GM18858 (cell line): ENCODE data around the gene TAGLN.
"Not testable (repeated sequence)": the region's sequence is repeated elsewhere in the genome, so short reads cannot be mapped to it uniquely, and the experiment has no call there.

ENCODE experiments used
- ATAC-seq: cut with Tn5 transposase; IDR thresholded peaks from one replicate; pipeline ENCODE4 v1.9.1; 2021; ENCODE audit not compliant: unreplicated experiment

TAGLN gene

DNA sequence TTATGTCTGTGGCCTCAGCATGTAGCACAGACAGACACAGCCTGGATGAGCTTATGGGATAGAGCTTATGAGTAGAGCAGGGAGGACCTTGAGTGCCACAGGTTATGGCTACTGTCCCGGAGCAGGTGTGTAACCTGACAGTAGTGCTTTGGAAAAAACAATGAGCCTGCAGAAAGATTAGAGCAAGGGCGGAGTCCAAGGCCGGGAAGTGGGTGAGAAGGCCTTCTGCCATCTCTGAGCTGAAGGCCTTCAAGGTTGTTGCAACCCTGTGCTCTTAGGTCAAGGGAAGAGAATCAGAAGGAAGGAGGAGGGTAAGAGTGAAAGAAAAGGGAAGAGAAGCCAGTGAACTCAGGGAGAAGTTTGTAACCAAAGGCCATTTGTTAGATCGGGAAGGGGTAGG lies 3.9 kb upstream of the TAGLN start:
- ATAC-seq: no peak

DNA sequence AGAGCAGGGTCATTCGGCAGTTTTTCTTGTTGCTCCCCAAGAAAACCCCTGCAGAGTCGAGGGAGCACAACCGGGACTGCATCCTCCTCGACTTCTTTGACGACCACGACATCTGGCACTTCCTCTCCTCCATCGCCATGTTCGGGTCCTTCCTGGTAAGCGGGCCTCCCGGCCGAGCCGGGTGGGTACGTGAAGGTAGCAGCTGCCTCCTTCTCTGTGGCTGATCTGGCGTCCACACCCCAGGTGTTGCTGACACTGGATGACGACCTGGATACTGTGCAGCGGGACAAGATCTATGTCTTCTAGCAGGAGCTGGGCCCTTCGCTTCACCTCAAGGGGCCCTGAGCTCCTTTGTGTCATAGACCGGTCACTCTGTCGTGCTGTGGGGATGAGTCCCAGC lies 3.4 kb upstream of the TAGLN start:
- no peak for ATAC-seq

DNA sequence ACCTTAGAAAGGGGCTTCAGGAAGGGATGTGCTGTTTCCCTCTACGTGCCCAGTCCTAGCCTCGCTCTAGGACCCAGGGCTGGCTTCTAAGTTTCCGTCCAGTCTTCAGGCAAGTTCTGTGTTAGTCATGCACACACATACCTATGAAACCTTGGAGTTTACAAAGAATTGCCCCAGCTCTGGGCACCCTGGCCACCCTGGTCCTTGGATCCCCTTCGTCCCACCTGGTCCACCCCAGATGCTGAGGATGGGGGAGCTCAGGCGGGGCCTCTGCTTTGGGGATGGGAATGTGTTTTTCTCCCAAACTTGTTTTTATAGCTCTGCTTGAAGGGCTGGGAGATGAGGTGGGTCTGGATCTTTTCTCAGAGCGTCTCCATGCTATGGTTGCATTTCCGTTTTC lies 2.2 kb upstream of the TAGLN start:
- no peak for ATAC-seq

DNA sequence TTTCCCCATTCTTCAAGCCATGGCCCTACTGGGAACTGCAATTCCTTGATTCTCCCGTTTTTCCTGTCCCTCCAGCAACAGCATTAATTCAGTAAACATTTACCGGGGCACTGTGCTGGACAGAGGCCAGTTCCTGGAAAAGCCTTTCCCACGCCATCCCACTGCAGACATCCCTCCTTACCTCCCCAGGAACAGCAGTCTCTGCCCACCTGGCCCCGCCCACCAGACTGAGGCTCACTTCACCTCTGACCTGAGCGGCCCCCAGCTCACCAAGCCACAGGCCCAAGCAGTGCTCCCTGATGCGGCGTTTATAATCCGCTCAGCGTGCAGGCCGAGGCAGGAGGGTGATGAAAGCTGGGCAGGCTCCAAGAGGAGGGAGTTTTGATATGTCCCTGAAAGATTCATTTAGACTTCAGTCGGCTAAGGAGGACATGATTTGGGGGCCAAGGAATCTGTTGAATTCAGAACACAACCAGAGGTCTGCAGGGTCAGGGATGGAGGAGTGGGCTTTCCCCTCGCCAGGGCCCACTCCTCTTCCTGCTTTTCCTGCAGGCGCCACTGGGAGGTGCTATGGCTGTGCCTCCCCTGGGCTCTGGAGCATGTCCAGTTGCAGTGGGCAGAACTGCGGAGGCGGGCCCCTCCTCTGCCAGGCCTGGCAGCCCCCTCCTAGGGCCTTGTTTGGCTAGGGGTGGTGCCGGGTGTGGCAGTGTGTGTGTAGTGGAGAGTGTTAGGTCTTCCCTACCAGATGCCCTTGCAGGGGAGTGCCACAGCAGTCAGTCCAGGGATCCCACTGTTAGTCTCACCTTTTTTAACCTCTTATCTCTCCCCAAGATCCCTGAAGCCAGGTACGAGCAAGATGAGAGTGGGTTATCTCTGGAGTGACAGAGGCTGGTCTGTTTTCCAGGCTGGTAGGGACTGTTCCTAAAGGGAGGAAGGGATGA lies 1.4 kb upstream of the TAGLN start:
- ATAC-seq: no peak

DNA sequence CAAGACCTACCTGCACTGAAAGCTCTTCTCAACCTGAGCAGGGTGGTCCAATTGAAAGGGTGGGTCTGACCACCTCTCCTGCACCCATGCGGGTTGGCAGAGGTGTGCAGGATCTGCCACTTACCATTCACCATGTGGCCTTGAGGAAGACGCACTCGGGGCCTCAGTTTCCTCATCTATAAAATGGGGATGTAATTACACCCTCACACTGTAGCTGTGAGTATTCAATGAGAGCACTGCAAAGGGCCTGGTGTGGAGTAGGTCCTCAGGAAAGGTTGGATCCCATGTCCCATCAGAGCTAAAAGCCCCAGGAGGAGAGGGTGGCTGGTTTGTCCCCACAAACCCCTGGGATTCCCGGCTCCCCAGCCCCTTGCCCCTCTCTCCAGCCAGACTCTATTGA lies 557 bp upstream of the TAGLN start:
- no peak for ATAC-seq

DNA sequence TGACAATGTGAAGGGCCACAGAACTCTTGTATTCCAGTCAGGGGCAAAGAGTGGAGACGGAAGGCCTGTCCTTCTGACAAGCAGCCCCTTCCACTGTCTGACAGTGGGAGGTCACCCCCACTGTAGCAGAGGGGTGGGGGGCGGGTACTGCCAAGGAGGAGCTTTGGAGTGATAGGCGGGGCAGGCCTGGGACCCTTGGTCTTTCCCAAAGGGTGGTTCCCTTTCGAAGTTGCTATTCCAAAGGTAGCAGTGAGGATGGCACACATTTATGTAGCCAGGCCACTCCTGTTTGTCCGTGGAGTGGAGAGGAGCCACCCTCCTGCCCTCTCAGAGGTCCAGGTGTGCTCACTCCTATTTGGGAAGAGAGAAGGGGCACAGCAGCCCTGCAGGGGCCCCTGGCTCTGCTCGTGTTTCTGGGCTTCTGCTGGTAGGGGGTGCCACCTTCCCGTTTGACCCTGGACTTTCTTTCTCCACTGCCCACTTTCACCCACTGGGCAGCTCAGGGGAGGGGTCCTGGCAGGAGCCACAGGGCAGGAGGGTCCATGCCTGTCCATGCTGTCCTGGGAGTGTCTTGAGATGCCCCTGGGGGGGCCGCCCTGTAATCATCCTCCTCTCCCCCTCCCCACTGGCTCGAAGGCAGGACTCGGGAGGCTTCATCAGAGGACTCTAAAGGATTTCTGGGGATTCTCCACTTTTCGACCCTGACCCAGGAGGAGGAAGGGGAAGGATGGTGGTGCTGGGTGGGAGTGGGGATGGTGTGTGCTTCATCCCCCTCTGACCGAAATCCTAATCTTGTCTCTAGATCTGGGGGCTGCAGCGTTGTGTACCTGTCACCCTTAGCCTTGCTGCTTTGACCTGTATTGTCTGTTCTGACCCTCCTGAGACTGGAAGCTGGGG lies 994 bp downstream of the TAGLN start:
- no peak for ATAC-seq

DNA sequence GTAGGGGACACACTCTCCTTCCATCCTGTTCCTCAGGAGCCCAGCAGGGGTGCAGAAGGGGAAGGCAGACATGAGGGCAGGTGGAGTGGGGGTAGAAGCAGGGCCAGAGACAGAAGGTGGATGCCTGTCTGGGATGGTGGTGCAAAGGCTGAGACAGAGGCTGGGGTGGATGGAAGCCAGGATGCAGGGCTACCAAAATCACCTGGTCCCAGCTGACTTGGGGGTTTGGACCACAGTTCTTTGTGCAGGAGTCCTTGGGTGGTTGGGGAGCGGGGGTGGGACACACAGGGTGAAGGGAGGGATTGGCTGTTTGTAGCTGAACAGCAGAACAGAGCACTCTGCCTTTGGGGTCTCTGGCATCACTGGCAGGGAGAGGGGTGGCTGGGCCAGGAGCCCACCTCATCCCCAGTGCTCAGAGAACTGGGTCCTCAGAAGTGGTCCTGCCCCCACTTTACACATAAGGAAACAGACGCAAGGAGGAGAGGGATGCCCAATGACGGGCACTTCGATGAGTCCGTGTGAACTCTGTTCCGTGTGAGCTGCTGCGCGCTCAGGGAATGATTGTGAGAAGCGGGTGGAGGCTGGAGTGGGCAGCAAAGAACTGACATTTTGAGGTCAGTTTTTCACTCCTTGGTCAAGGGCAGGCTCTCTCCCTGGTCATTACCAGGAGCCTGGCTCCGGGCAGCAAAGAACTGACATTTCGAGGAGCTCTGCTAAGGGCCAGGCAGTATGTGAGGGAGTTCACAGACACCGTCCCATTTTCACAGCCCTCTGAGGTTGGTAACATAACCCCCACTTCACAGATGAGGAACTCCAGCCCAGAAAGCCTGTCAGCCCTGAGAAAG lies 1.9 kb downstream of the TAGLN start:
- no peak for ATAC-seq

DNA sequence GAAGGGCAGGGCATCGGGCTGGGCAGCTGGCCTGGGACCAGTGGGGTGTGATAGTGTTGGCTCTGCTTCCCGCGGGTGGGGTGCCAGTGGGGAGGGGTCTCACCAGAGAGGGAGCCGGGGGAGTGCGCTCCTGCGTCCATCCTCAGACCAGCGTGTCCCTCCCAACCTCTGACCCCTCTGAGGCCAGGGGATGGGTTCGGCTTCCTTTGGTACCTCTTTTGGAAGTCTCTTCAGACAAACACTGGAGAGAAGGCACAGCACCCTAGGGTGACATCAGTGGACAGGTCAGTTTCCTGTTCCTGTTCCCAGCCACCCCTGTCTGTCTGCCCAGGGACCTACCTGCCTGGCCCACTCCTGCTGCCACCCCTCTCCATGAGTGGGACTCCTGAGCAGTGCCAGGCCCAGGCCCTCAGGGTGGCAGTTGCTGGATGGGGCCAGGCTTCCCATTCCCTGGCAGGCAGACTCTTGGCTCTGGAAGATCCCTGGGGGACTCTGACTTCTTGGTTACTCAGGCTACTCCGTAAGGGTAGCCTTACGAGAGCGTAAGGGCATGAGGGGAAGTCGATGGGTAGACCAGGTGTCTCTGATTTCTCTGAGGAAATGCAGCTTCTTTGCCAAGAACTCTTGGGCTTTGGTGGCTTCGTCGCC lies 2.6 kb downstream of the TAGLN start:
- ATAC-seq: no peak

DNA sequence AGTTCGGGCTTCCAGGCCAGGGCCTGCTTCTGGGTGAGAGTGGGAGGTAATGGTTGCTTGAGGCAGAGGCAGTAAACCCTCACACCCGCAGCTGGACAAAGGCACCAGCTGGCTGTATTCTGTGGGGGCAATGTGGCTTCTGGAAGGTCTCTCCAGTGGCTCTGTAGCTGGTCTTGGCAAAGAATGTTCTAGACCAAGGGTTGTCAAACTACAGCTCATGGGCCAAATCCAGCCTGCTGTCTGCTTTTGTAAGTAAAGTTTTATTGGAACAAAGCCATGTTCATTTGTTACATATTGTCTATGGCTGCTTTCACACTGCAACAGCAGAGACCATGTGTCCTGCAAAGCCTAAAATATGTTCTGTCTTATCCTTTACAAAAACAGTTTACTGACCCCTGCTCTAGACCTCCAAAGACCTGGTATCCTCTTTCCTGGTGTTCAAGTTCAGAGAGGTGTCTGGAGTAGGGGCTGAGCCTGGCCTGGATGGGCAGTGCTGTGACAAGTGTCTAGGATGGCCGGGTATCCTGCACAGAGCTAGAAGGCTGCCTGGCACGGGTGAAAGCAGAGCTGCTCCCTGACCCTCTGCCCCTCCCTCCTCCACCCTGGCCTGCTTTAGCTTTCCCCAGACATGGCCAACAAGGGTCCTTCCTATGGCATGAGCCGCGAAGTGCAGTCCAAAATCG lies 3.4 kb downstream of the TAGLN start:
- ATAC-seq: no peak

DNA sequence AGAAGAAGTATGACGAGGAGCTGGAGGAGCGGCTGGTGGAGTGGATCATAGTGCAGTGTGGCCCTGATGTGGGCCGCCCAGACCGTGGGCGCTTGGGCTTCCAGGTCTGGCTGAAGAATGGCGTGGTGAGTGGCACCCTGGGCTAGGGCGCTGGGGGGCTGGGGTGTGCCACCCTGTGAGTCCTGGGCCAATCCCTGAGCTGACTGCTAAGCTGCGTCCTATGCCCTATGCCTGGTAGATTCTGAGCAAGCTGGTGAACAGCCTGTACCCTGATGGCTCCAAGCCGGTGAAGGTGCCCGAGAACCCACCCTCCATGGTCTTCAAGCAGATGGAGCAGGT lies 3.9 kb downstream of the TAGLN start:
- ATAC-seq: no peak

DNA sequence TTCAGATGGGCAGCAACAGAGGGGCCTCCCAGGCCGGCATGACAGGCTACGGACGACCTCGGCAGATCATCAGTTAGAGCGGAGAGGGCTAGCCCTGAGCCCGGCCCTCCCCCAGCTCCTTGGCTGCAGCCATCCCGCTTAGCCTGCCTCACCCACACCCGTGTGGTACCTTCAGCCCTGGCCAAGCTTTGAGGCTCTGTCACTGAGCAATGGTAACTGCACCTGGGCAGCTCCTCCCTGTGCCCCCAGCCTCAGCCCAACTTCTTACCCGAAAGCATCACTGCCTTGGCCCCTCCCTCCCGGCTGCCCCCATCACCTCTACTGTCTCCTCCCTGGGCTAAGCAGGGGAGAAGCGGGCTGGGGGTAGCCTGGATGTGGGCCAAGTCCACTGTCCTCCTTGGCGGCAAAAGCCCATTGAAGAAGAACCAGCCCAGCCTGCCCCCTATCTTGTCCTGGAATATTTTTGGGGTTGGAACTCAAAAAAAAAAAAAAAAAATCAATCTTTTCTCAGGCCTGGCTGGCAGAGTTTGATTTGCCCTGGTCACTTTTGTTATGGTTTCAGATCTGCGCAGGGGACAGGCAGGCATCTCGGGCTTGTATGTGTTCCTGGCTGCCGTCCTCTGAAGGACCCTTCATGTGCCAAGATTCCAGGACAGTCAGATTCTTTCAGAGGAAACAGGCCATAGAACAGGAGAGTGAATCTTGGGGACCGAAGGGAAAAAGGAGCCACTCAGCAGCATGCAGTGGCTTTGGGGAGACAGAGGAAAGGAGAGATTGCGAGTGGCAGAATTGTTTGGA lies 5.3 kb downstream of the TAGLN start:
- no peak for ATAC-seq

DNA sequence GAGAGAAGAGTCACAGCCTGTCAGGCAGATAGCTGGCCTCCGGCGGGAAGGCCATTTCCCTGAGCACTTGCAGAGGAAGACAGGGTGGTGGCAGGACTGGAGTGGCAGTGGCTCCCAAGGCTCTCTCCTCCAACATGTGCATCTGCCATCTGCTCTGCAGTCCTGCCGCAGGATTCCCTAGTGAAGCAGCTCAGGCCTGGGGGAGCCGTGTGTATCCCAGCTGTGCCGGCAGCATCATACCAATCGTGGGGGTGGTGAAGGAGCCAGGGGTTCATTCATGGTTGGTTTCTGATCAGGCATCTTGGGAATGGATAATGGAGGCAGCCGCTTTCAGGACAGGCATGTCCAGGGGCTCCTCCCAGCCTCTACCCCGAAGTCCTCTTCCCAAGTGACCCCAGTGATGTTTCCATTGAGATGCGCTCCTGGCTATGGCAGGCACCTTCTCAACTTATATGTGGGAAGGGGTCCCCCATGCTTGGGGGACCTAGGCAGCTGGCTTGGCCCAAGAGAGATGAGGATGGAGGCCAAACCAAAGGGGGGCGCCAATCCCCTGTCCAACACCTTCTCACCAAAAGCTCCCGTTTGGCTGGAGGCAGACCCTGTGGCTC lies 6.1 kb downstream of the TAGLN start:
- no peak for ATAC-seq

DNA sequence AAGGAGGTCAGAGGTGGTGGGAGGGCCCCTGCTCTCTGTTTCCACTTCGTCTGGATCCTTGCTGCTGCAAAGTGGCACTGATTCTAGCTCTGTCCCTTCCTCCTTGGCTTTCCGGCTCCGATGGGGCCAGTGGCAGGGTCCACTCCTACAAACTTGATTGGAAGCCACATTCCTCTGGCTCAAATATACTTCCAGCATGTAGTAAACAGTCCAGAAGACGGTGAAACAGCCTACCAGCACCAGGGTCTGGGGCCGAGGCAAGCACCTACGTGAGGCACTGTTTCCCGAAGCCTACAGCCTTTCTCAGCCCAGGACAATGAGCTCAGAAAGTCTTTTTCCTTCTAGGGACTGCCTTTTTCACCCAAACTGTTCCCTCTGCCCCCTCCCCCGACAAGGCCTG lies 6.9 kb downstream of the TAGLN start:
- not testable (repeated sequence) for ATAC-seq

DNA sequence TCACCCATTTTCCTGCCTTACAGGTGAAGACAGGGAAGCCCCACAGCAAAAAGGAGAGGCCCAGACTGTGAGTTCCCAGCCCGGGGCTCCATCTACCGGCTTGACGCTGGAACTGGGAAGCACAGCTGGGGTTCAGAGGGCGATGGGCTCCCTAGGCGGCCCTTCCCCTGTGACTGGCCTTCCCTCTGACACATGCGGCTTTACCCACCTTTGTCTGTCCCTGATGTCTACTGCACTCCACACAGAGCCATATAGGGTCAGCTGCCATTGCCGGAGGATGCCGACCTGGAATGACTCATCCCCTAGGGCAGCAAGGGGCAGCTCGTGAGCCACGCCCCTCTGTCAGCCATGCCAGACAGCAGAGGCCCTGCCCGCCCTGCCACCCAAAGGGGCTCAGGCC lies 7.7 kb downstream of the TAGLN start:
- not testable (repeated sequence) for ATAC-seq

DNA sequence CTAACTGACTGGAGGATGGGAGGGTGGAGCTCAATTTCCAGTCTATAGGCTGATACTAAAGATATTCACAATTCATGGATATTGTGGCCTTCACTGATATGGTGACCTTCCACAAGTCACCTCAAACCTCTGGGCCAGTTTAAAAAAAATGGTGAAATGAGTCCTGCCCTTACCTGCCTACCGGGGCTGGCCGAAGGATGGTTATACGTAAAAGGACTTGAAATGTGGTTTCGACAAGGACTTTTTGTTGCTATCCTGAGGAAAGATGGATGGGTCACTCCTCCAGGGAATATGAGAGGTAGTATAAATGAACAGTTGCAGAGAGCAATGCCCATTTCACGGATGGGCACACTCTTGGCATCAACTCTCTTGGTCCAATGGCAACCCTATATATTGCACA lies 8.3 kb downstream of the TAGLN start:
- not testable (repeated sequence) for ATAC-seq

DNA sequence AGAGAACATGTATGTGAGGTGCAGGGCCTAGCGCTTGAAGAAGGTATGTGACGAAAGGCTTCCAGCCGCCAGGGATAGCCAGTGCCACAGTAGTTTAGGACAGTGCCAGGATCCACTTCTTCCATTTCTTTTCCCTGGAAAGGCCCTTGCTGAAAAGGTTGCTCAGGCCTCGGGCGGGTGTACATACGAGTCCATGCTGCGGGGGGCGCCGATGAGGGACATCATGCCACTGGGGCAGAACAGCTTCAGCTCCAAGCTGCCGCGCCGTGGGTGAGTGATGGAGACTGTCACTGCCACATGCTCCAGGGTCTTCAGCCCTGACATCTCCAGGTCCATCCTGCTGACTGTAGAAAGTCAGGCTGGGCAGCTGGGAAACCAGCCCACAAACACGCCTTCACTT lies 9.5 kb downstream of the TAGLN start:
- ATAC-seq: not testable (repeated sequence)

DNA sequence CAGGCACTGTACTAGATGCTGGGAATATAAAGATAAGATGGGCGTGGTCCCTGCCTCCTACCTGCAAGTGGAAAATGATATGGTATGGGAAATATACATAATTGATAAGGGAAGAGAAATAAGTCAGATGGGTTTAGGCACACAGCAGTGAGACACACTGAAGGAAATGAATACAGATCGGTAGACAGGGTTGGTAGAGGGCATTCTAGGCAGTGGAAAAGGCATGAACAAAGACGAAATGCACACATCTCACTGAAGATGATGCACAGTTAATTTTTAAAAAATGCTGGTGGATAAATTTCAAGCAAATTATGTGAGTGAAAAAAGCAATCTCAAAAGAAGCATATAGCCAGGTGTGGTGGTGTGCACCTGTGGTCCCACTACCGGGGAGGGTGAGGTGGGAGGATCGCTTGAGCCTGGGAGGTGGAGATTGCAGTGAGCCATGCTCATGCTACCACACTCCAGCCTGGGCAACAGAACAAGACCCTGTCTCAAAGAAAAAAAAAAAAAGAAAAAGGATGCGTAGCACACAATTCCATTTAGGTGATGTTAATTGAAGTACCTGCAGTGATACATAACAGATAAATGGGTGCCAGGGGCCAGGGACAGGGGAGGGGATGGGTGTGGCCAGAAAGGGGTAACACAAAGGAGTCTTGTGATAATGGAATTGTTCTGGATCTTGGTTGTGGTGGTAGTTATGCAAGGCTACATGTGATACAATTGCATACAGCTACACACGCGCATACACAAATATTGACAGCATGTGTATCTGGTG lies 10.4 kb downstream of the TAGLN start:
- ATAC-seq: not testable (repeated sequence)

DNA sequence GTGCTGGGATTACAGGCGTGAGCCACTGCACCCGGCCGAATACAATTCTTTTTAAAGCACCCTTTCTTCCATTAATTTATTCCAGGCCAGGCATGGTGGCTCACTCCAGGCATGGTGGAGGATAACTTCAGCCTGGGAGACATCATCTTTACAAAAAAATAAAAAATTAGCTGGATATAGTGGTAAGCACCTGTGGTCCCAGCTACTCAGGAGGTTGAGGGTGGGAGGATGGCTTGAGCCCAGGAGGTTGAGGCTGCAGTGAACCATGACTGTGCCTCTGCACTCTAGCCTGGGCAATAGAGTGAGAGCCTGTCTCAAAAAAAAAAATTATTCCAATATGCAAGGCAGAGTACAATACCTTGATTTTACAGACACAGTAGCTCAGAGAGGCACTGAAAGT lies 11.4 kb downstream of the TAGLN start:
- ATAC-seq: no peak
